GM11168 (cell line): Measurements from ENCODE around the gene AK5.

Source experiments
- in situ Hi-C: fragments of 300-500 bp; cut with MboI; formaldehyde crosslinking; loops from one replicate; pipeline ENCODE4 v1.12.0; 2022; ENCODE audit warnings: low sequenced_read_pairs; ENCODE audit not compliant: unreplicated experiment

Gene AK5

DNA sequence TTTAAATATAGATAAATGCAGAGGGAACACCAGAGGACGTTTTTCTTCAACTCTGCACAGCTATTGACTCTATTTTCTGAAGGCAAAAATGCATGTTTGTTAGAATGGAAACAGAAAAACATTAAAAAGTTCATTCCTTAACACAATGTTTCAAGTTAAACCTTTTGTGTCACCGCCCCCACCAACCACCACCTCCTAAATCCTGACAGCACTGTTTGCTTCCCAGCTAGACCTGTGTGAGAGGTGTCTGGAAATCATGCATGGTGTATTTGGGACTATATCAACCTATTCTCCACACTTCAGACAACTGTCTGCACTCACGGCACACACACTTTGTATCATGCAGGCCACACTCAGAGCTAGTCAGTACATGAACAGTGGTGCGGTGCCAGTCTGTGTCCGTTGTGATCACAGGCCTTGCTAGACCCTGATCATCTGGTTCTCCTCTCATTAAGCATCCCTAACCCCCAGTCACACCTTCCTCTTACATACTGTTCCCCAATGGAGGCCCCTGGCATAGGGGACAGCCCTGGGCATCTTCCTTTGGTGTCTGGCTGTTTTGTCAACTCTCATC is 276.9 kb downstream of the AK5 start:
- in situ Hi-C loops, result no loop called here

DNA sequence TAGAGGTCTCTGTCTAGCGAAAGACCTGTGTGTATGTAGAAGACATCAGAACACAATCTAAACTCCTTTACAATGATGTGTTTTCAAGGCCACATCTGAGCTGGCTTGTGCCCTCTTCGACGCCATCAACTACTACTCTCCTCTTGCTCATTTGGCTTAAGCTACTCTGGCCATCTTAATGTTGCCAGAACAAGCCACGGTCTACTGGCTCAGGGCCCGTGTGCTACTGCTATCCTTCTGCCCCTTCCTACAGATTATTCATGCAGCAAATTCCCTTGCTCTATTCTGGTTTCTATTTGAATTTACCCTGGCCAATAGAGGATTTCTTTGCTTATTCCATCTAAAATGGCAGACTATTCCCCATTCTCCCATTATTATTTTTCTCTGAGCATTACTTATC is 278.9 kb downstream of the AK5 start:
- in situ Hi-C loops, result no loop called here

DNA sequence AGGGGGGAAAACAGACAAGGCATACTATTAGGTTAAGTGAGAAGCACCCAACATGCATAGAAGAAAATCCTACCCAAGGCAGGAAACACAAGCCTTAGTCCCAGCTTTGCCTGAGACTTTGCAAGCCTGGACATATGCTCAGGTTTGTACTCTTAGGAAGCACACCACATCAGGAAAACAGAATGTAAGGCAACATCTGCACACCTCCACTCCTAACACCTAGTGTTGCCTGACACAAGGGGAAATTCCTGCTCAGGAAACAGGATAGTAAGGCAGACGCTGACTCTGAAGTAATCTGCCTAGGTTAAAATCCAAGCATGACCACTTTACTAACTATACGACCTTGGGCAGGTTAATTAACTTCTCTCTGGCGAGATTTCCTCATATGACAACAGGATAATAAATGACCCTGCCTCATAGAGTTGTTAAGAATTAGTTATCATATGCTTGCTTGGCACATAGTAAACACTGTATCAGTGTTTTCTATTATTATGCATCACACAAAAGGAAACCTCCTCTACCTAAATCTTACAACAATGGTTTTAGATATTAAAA is 280.9 kb downstream of the AK5 start:
- in situ Hi-C loops, result no loop called here

DNA sequence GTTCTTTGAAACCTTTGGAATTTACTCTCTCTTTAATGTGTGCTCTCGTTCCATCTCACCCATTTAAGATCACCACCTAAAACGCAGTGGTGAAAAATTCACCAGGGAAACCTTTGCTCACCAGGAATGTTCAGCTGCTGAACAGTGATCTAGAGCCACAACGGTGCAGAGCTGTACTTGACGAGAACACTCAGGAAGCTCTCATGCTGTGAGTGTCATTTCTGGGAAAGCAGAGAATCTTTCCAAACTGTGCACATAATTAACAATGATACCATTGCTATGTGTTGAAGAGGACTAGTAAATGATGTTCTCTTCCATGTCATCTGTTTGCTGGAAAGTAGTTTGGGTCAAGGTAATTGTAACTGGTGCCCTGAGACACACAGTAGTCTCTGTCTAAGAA is 283.5 kb downstream of the AK5 start:
- in situ Hi-C loops, result no loop called here

DNA sequence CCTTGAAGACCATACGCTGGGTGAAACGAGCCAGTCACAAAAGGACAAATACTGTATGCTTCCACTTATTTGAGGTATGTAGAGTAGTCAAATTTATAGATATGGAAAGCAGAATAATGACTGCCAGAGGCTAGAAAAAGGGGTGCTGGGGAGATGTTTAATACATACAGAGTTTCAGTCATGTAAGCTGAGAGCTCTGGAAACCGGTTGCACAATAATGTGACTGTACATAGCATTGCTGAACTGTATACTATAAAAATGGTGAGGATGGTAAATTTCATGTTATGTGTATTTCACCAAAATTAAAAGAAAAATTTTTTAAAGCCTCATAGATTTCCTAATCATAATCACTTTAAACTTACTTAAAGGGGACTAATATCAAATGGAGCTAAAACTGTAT is 289.8 kb downstream of the AK5 start:
- in situ Hi-C loops, result no loop called here

DNA sequence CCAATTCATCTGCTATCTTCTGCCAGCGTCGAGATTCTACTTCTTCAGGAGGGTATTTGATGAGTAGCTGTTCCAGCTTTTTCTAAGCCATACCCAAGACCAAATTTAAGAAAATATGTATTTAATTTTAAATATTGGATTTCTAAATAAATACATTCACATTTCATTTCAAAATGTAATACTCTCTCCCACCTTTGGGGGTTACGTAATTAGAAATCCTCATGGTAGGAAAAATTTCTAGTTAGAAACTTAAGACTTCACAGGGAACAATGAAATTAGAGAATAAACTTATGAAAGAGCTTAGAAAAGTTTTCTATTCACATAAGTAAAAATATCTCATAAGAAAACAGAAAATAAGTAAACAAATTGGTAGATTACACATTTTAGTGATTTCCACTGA is 297.7 kb downstream of the AK5 start:
- in situ Hi-C loops, result no loop called here

DNA sequence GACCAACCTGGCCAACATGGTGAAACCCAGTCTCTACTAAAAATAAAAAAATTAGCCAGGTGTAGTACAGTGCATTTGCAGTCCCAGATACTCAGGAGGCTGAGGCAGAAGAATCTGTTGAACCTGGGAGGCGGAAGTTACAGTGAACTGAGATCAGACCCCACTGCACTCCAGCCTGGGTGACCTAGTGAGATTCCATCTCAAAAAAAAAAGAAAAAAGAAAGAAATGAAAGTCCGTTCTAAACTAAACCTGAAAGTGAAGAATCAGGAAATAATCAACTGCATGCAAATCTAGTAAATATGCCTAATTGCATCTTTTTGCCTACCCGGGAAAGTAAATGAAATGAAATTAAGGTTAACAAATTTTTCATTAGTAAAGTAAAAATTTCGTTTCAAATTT is 301.1 kb downstream of the AK5 start:
- in situ Hi-C loops, result no loop called here

DNA sequence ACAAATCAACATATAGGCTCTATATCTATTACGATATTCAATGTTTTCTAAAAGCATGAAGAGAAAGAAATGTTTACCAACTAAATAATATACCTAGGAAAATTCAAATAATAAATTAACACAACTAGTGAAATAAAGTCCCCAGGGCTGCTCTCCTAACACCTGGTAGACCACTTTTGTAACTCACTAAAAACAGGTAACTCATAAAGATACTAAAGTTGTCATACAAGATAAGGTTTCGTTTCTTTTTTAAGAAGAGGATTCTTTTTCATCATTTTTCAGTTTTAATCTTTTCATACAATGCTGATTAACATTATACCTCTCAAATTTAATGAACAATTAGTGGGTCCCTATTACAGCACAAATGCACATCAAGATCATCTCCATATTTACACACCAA is 301.7 kb downstream of the AK5 start:
- in situ Hi-C loops, result no loop called here

DNA sequence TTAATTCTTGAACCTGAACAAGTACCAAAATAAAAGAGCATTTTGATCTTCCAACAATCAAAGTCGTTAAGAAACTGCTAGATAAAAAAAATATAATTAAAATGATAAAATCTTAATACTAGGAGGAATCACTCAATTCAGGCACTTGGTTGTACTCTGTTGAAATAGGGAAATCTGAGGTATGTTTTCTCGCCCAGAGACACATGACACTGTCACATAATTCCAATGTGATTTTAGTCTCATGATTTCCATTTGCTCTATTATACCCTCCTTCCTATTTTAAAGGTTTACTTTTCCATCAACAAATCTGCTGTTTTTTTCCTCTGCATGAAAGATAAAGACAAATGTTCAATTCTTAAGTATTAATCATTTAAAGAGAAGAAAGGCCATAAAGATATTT is 303.1 kb downstream of the AK5 start:
- in situ Hi-C loops, result no loop called here

DNA sequence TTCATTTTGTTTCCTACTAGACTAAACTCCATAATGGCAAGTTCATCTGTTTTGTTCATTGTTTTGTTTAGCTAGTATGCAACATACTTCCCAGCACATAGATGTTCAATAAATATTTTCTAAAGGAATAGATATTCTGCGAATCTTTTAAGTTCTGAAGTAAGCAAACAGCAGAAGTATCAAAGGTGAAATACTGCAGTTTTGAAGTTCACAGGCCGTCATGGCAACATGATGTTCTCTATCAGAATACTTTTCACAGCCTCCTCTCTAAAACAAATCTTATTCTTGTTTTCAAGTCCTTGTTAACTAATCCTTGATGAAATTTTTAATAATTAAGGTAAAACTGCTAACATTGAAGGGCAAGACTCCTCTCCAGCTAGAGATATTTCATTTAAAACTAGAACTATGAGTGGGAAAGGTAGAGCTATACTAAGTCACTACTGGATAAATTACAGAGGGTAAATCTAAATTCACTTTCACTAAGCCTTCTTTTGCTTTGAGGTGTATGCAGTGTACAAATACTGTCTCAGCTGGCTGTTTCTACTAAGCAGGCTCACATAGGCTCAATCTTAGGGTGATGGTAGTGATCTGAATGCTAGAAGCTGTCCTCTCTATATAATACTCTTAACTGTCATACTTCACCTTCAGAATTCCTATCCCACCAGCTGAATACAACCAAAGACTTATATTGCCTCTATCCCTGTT is 303.9 kb downstream of the AK5 start:
- in situ Hi-C loops, result no loop called here

DNA sequence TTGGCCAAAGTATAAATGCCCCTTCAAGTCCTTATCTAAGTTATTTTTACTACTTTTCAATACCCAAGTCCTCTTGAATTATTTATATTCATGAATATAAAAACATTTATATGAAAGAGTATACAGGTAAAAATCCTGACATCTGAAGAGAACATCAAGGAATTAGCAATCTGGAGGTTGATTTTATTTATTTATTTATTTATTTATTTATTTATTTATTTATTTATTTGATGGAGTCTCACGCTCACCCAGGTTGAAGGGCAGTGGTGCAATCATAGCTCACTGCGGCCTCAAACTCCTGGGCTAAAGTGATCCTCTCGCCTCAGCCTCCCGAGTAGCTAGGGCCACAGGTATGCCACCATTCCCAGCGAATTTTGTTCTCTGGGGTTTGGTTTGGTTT is 307.4 kb downstream of the AK5 start:
- in situ Hi-C loops, result no loop called here

DNA sequence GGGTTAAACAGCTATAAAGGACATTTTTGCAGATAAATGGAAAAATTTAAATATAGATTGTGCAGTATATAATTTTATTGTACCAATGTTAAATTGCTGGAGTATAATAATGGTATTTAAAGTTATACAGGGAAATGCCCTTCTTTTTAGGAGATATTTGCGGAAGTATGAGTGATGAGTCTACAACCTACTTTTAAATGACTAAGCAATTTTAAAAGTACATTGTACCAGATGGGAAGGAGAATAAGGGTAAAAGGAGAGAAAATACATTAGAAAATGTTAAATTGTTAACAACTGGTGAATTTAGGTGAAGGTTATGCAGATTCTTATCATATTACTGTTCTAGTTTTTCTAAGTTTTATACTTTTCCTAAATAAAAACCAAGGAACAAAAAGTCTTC is 308.8 kb downstream of the AK5 start:
- in situ Hi-C loops, result no loop called here

DNA sequence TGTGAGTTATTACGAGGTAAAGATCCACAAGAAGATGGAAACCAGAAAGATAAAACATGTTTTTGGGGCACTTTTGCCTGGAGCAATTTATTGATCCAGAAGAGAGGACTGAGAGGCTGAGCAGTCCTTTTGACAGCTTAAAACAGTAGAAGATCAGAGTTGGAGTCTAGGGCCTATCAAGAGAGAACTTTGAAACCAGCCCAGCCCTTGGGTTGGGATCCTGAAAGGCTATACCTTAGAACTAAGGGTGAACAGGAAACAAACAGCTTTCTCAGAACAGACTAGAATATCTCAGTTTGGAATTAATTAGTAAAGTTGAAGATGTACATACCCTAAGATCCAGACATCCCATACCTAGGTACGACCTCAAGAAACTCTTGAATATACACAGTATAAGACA is 311.1 kb downstream of the AK5 start:
- in situ Hi-C loops, result no loop called here

DNA sequence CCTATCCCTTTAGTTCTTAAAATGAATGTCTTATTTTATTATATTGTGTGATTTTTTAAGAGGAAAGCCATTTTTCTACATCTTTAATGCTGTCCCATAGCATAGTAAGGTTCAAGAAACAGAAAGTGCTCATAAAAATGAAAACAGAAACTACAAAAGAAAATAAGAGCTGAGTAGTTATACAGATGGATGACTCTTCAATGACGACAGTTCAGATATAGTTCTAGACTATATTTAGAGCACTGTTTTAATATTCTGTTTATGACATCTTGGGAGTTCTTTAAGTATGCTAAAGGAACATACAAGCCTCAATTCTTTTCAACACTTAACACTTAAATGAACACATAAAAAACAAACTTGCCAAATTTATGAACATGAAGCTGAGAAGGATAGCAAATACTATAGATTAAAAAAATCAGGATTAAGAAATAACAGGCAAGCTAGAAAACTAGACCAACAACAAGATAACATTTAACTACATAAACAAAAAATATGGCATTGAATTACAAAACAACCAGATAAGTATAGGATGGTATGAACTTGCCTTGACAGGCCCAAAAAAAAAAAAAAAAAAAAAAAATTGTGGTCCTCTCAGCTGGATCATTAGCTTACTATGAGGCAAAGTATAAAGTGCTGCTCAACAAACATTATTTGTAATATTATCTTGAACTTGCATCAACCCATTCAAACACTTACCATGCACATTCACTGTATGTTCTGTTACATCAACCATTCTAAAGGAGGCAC is 312.7 kb downstream of the AK5 start:
- in situ Hi-C loops, result no loop called here

DNA sequence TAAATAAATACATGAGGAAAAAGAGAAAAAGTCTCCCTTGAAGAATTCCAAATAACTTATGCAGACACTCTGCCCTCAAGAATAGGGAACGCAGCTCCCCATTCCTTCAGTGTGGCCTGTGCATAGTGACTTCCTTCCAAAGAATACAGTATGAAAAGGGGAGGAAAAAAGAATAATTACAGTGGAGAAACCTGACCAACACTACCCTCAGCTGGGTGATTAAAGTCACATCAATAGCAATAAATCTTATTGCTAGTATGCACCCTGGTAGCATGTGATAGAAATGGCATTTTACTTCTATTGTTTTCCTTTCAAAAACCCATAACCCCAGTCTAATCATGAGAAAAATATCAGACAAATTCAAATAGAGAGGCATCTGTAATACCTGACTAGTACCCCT is 315.5 kb downstream of the AK5 start:
- in situ Hi-C loops, result no loop called here

DNA sequence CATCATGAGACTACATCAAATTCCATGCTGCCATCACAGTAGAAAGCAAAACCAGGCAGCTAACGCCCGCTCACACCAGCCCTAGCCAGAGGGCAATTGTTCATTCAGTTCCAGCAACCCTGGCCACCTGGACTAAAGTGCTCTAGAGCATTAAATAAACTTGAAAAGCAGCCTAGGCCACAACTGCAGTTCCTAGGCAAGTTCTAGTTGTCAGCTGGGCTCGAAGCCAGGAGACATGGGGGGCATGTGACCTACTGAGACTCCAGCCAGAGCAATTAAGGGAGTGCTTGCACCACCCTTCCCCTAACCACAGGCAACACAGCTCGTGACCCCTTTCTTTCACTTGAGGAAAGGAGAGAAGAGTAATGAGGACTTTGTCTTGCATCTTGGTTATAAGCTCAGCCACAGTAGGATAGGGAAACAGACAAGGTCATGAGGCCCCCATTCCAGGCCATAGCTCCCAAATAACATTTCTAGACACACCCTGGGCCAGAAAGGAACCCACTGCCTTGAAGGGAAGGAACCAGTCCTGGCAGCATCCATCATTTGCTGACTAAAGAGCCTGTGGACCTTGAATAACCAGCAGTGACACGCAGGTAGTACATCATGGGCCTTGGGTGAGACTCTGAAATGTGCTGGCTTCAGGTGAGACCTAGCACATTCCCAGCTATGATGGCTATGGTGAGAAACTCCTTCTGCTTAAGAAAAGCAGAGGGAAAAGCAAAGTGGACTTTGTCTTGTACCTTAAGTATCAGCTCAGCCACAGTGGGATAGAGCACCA is 323.6 kb downstream of the AK5 start:
- in situ Hi-C loops, result no loop called here

DNA sequence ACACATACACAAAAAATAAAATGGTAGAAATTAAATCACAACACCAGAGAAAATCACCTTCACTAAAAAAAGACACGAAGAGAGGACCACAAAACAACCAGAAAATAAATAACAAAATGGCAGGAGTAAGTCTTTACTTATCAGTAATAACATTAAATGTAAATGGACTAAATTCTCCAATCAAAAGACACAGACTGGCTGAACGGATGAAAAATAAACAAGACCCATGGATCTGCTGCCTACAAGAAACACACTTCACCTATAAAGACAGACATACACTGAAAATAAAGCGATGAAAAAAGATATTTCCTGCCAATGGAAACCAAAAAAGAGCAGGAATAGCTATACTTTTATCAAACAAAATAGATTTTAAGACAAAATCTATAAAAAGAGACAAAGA is 327.1 kb downstream of the AK5 start:
- in situ Hi-C loops, result no loop called here
